Type B pancreatic cell (in vitro differentiated cells): Measurements from ENCODE around the gene AHRR. TPM values are rescaled to one million over a fixed set of nuclear protein-coding genes. Genes with fewer than 3 reads are reported as not detected.

Experiments
- DNase-seq: peaks from one replicate; pipeline ENCODE4 v3.0.0; 2021; ENCODE audit warnings: mixed read lengths; ENCODE audit not compliant: unreplicated experiment; ENCODE audit errors: extremely low spot score
- H3K27ac Mint-ChIP-seq: 2 replicates; pipeline ENCODE4 v1.8.0; 2021; ENCODE audit warnings: mild to moderate bottlenecking, mixed read lengths
- H3K27me3 Mint-ChIP-seq: 2 replicates; pipeline ENCODE4 v1.8.0; 2021; ENCODE audit warnings: mixed read lengths
- H3K36me3 Mint-ChIP-seq: 2 replicates; pipeline ENCODE4 v1.8.0; 2021; ENCODE audit warnings: mixed read lengths
- H3K4me1 Mint-ChIP-seq: one replicate; pipeline ENCODE4 v1.8.0; 2021; ENCODE audit warnings: mixed read lengths; ENCODE audit not compliant: unreplicated experiment
- H3K4me3 Mint-ChIP-seq: 2 replicates; pipeline ENCODE4 v1.8.0; 2021; ENCODE audit warnings: mild to moderate bottlenecking, mixed read lengths
- H3K9me3 Mint-ChIP-seq: 2 replicates; pipeline ENCODE4 v1.8.0; 2021; ENCODE audit warnings: mixed read lengths
- CTCF ChIP-seq: fragments of 200-600 bp; sonication (generic); conservative IDR thresholded peaks from 2 replicates; pipeline ENCODE4 v1.5.0; 2021; ENCODE audit warnings: antibody characterized with exemption, mild to moderate bottlenecking
- total RNA-seq: library from RNA; stranded (reverse); gene quantifications from 2 replicates; pipeline ENCODE4 v1.2.1, GENCODE V29; 2021; ENCODE audit warnings: low replicate concordance

AHRR gene
- total RNA-seq, 1 donor from 2014 or later, result 13.4 TPM

GRCh38 chr5:305050-305449 lies 16.5 kb upstream of the AHRR start:
- no peak overlapping the region for H3K4me3 Mint-ChIP-seq

GRCh38 chr5:305459-305858 lies 16.1 kb upstream of the AHRR start:
- Mint-ChIP-seq H3K4me3 (no peak overlapping the region), H3K9me3 (no peaks in the 10 kb centered on the region), H3K27ac (peak overlapping the region; percentile 51), H3K36me3 (peaks cover 16% of the 10 kb centered on the region), H3K4me1 (peaks cover 50% of the 10 kb centered on the region), H3K27me3 (no peaks in the 10 kb centered on the region)
- no peak for DNase-seq
- TF ChIP-seq CTCF, result no peak

More at GRCh38 chr5:305050-305449, 16.5 kb upstream of the AHRR start:
- no peaks in the 10 kb centered on the region for H3K27me3 Mint-ChIP-seq
- no peaks in the 10 kb centered on the region for H3K9me3 Mint-ChIP-seq
- H3K27ac Mint-ChIP-seq, result peak overlapping the region; percentile 51
- peaks cover 16% of the 10 kb centered on the region for H3K36me3 Mint-ChIP-seq
- no peak for DNase-seq
- H3K4me1 Mint-ChIP-seq, result peaks cover 50% of the 10 kb centered on the region
- TF ChIP-seq CTCF, result no peak

GRCh38 chr5:306011-306805 lies 15.3 kb upstream of the AHRR start:
- TF ChIP-seq CTCF, result no peak
- Mint-ChIP-seq H3K9me3 (no peaks in the 10 kb centered on the region), H3K27me3 (no peaks in the 10 kb centered on the region), H3K4me1 (peaks cover 50% of the 10 kb centered on the region), H3K4me3 (peak overlapping the region; percentile 14), H3K27ac (no peak overlapping the region), H3K36me3 (peaks cover 16% of the 10 kb centered on the region)
- DNase-seq, result no peak

- Mint-ChIP-seq H3K9me3 (no peaks in the 10 kb centered on the region), H3K4me1 (peaks cover 41% of the 10 kb centered on the region), H3K27ac (no peak overlapping the region), H3K27me3 (no peaks in the 10 kb centered on the region), H3K36me3 (peaks cover 16% of the 10 kb centered on the region), H3K4me3 (no peak overlapping the region)
- DNase-seq, result peak; percentile 34
- TF ChIP-seq CTCF, result no peak
Measured at GRCh38 chr5:307306-307705, 14.2 kb upstream of the AHRR start.

GRCh38 chr5:307794-308579 lies 13.5 kb upstream of the AHRR start:
- Mint-ChIP-seq H3K4me3 (peak overlapping the region; percentile 39), H3K9me3 (no peaks in the 10 kb centered on the region), H3K27ac (peak overlapping the region; percentile 77), H3K36me3 (peaks cover 16% of the 10 kb centered on the region), H3K4me1 (peaks cover 35% of the 10 kb centered on the region), H3K27me3 (no peaks in the 10 kb centered on the region)
- TF ChIP-seq CTCF, result no peak
- peak; percentile 55 for DNase-seq
